ENCODE results near the gene C1QTNF4. TPM values are rescaled to one million over a fixed set of nuclear protein-coding genes. Genes with fewer than 3 reads are reported as not detected.

Gene C1QTNF4
- total and polyA plus RNA-seq, 2 of the 4 experiments (the other 2 are of a cell fraction), result 0.12 TPM; not detected in 1

DNA sequence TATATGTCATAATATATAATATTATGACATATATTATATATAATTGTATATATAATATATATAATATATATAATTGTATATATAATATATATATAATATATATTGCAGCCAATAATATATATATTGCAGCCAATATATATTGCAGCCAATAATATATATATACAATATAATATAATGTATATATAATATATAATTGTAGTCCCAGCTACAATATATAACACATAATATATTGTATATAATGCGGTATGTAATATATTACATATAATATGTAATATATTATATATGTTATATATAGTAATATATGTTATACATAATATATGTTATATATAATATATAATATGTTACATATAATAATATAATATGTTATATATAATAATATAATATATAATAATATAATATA is 35.5 kb downstream of the C1QTNF4 start:
- no peak overlapping the region for H3K4me3 ChIP-seq (ENCODE audit: insufficient read depth, low read depth, low read length)
- H3K79me1 ChIP-seq (ENCODE audit: low read depth in 1 of 2, low read length in 2 of 2), result 0 out of 4 replicates have a peak, but pooled peaks cover 0 to 4% of the 10 kb centered on the region in 2 experiments
- no peak overlapping the region for H2AK9ac ChIP-seq (replicated peaks; ENCODE audit: low read depth, low read length, poor library complexity)
- H3K14ac ChIP-seq (replicated peaks; ENCODE audit: low read depth, low read length), result no peak overlapping the region
- no peak overlapping the region for H4K5ac ChIP-seq (ENCODE audit: low read depth, low read length)
- dilution Hi-C loops (cut with HindIII; ENCODE audit: low sequenced_read_pairs, unreplicated experiment), result no loop called here
- BruUV-seq (replicated peaks), result no TSS peak
- no peak overlapping the region for H2AK5ac ChIP-seq (ENCODE audit: low read depth, low read length)
- POLR2A ChIA-PET (ENCODE audit: unreplicated experiment), result no interaction called here
- in situ Hi-C loops (cut with MboI; ENCODE audit: low sequenced_read_pairs), result no loop called here
- no CpG with 5 or more reads among the region's 1 CpG for WGBS, 2 experiments (ENCODE audit: extremely low coverage in 2 of 2, insufficient read length in 1 of 2)
- H3K23ac ChIP-seq (ENCODE audit: low read depth, low read length), result no peak overlapping the region
- no peak overlapping the region for H2BK5ac ChIP-seq (ENCODE audit: low read depth, low read length, poor library complexity, severe bottlenecking)
- no peaks in the 10 kb centered on the region for H3K9me3 ChIP-seq (ENCODE audit: control insufficient read depth, insufficient read depth, low read length)
- H3K36me3 ChIP-seq (ENCODE audit: control insufficient read depth, insufficient read depth, low read length), result no peaks in the 10 kb centered on the region
- DNase-seq, result no peak
- H3K56ac ChIP-seq (ENCODE audit: extremely low read depth, insufficient read depth, low read length), result no peak overlapping the region
- H3K27ac ChIP-seq (ENCODE audit: insufficient read depth, low read length), result no peak overlapping the region
- no peak for ATAC-seq (ENCODE audit: low read depth)
- H3K4me2 ChIP-seq (ENCODE audit: low read depth, low read length), result no peak overlapping the region
- no peak overlapping the region for H3K18ac ChIP-seq (ENCODE audit: low read depth, low read length)
- H4K20me1 ChIP-seq (ENCODE audit: insufficient read depth, low read length), result no peaks in the 10 kb centered on the region
- H3K9ac ChIP-seq (ENCODE audit: low read depth, low read length), result no peak overlapping the region
- H4K91ac ChIP-seq (ENCODE audit: insufficient read depth, low read depth, low read length), result no peak overlapping the region
- H2BK120ac ChIP-seq (ENCODE audit: low read depth, low read length), result no peak overlapping the region
- TF ChIP-seq, protein P1, sequence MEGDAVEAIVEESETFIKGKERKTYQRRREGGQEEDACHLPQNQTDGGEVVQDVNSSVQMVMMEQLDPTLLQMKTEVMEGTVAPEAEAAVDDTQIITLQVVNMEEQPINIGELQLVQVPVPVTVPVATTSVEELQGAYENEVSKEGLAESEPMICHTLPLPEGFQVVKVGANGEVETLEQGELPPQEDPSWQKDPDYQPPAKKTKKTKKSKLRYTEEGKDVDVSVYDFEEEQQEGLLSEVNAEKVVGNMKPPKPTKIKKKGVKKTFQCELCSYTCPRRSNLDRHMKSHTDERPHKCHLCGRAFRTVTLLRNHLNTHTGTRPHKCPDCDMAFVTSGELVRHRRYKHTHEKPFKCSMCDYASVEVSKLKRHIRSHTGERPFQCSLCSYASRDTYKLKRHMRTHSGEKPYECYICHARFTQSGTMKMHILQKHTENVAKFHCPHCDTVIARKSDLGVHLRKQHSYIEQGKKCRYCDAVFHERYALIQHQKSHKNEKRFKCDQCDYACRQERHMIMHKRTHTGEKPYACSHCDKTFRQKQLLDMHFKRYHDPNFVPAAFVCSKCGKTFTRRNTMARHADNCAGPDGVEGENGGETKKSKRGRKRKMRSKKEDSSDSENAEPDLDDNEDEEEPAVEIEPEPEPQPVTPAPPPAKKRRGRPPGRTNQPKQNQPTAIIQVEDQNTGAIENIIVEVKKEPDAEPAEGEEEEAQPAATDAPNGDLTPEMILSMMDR (conservative IDR thresholded peaks at IDR 0.05; ENCODE audit: low read depth, low read length), result no peak
- TF ChIP-seq POLR2A (IDR thresholded peaks at IDR 0.05; ENCODE audit: low read depth, low read length) (no peak), RAD21 (IDR thresholded peaks at IDR 0.05; ENCODE audit: low read length) (no peak), MAZ (IDR thresholded peaks at IDR 0.05; ENCODE audit: borderline replicate concordance, low read depth, low read length) (no peak), SMC3 (IDR thresholded peaks at IDR 0.05; ENCODE audit: low read depth, low read length) (no peak), MAFK (IDR thresholded peaks at IDR 0.05; ENCODE audit: low read depth, low read length) (no peak), FOS (IDR thresholded peaks at IDR 0.05; ENCODE audit: low read depth, low read length) (no peak), MXI1 (IDR thresholded peaks at IDR 0.05; ENCODE audit: borderline replicate concordance, low read depth, low read length) (no peak), CEBPB (IDR thresholded peaks at IDR 0.05; ENCODE audit: low read depth, low read length) (no peak), NFE2L2 (IDR thresholded peaks at IDR 0.05; ENCODE audit: low read depth, low read length) (no peak), RFX5 (IDR thresholded peaks at IDR 0.05; ENCODE audit: low read depth, low read length) (no peak), RCOR1 (IDR thresholded peaks at IDR 0.05; ENCODE audit: insufficient replicate concordance, low read length) (no peak), CHD1 (IDR thresholded peaks at IDR 0.05; ENCODE audit: low read depth, low read length) (no peak), BHLHE40 (IDR thresholded peaks at IDR 0.05; ENCODE audit: low read depth, low read length) (no peak)
- TF ChIP-seq, protein P2, sequence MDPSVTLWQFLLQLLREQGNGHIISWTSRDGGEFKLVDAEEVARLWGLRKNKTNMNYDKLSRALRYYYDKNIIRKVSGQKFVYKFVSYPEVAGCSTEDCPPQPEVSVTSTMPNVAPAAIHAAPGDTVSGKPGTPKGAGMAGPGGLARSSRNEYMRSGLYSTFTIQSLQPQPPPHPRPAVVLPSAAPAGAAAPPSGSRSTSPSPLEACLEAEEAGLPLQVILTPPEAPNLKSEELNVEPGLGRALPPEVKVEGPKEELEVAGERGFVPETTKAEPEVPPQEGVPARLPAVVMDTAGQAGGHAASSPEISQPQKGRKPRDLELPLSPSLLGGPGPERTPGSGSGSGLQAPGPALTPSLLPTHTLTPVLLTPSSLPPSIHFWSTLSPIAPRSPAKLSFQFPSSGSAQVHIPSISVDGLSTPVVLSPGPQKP (IDR thresholded peaks at IDR 0.05; ENCODE audit: borderline replicate concordance, low read depth, low read length), result no peak
- TF ChIP-seq, protein P3, sequence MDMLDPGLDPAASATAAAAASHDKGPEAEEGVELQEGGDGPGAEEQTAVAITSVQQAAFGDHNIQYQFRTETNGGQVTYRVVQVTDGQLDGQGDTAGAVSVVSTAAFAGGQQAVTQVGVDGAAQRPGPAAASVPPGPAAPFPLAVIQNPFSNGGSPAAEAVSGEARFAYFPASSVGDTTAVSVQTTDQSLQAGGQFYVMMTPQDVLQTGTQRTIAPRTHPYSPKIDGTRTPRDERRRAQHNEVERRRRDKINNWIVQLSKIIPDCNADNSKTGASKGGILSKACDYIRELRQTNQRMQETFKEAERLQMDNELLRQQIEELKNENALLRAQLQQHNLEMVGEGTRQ (IDR thresholded peaks at IDR 0.05; ENCODE audit: low read depth, low read length), result no peak
- no peak overlapping the region for H3K4ac ChIP-seq (ENCODE audit: low read depth, low read length)
- H3K4me1 ChIP-seq (ENCODE audit: control insufficient read depth, insufficient read depth, low read length), result no peaks in the 10 kb centered on the region
- intact Hi-C loops (cut with micrococcal nuclease), result no loop called here
- no peaks in the 10 kb centered on the region for H3K27me3 ChIP-seq (ENCODE audit: control insufficient read depth, insufficient read depth, low read length)
- CTCF ChIA-PET, result interaction anchor here (0.6 kb wide), 1 partner anchor 57 kb away, joined by 3 read pairs; no protein-coding TSS in a partner anchor
- no peaks in the 10 kb centered on the region for H3K9me1 ChIP-seq (ENCODE audit: insufficient read depth, low read length)
- no peak overlapping the region for H2BK15ac ChIP-seq (ENCODE audit: low read depth, low read length)
- no peak overlapping the region for H2BK20ac ChIP-seq (ENCODE audit: low read depth, low read length)
- H2AFZ ChIP-seq (replicated peaks; ENCODE audit: low read length, poor library complexity), result no peak overlapping the region
- no peak overlapping the region for H4K8ac ChIP-seq (ENCODE audit: low read depth in 2 of 2, low read length in 2 of 2)
